ENCODE results near the gene UFD1.

The UFD1 gene

GRCh38 chr22:19515654-19516377 is 36.8 kb upstream of the UFD1 start:
- no peak for DNase-seq

GRCh38 chr22:19514831-19515565 is 36.0 kb upstream of the UFD1 start:
- no peak for DNase-seq

GRCh38 chr22:19513823-19514222 is 34.8 kb upstream of the UFD1 start:
- no peak for DNase-seq

- no peak for DNase-seq
Observed at GRCh38 chr22:19510919-19511341, 31.9 kb upstream of the UFD1 start.

GRCh38 chr22:19509923-19510322 is 30.9 kb upstream of the UFD1 start:
- no peak for DNase-seq

GRCh38 chr22:19509191-19509590 is 30.2 kb upstream of the UFD1 start:
- DNase-seq: no peak

- no peak for DNase-seq
Observed at GRCh38 chr22:19508024-19508776, 29.2 kb upstream of the UFD1 start.

- DNase-seq: no peak
Observed at GRCh38 chr22:19507534-19507861, 28.5 kb upstream of the UFD1 start.

- no peak for DNase-seq
Observed at GRCh38 chr22:19506212-19506611, 27.2 kb upstream of the UFD1 start.

GRCh38 chr22:19505735-19506126 is 26.7 kb upstream of the UFD1 start:
- DNase-seq: no peak

- no peak for DNase-seq
Observed at GRCh38 chr22:19504900-19505734, 26.1 kb upstream of the UFD1 start.

- DNase-seq: no peak
Observed at GRCh38 chr22:19503869-19504268, 24.9 kb upstream of the UFD1 start.

- no peak for DNase-seq
Observed at GRCh38 chr22:19503367-19503766, 24.4 kb upstream of the UFD1 start.

- no peak for DNase-seq
Observed at GRCh38 chr22:19501897-19502447, 23.0 kb upstream of the UFD1 start.

- DNase-seq: no peak
Observed at GRCh38 chr22:19499880-19500242, 20.9 kb upstream of the UFD1 start.

- DNase-seq: no peak
Observed at GRCh38 chr22:19499236-19499879, 20.4 kb upstream of the UFD1 start.

GRCh38 chr22:19498866-19499190 is 19.8 kb upstream of the UFD1 start:
- no peak for DNase-seq

GRCh38 chr22:19498154-19498865 is 19.3 kb upstream of the UFD1 start:
- no peak for DNase-seq

GRCh38 chr22:19497245-19497644 is 18.3 kb upstream of the UFD1 start:
- DNase-seq: no peak

GRCh38 chr22:19496324-19496630 is 17.3 kb upstream of the UFD1 start:
- no peak for DNase-seq

GRCh38 chr22:19495562-19496323 is 16.8 kb upstream of the UFD1 start:
- no peak for DNase-seq
